NCI-H2196 treated with DMSO at 0.1 percent for 48 hours (cell line): ENCODE measurements around the gene FYN.
"Not testable (repeated sequence)": the region's sequence is repeated elsewhere in the genome, so short reads cannot be mapped to it uniquely, and the experiment has no call there.

ENCODE experiments used
- DNase-seq: peaks from one replicate; lab custom pipeline; 2025; ENCODE audit not compliant: unreplicated experiment; lab: John Stamatoyannopoulos, UW

The FYN gene

DNA sequence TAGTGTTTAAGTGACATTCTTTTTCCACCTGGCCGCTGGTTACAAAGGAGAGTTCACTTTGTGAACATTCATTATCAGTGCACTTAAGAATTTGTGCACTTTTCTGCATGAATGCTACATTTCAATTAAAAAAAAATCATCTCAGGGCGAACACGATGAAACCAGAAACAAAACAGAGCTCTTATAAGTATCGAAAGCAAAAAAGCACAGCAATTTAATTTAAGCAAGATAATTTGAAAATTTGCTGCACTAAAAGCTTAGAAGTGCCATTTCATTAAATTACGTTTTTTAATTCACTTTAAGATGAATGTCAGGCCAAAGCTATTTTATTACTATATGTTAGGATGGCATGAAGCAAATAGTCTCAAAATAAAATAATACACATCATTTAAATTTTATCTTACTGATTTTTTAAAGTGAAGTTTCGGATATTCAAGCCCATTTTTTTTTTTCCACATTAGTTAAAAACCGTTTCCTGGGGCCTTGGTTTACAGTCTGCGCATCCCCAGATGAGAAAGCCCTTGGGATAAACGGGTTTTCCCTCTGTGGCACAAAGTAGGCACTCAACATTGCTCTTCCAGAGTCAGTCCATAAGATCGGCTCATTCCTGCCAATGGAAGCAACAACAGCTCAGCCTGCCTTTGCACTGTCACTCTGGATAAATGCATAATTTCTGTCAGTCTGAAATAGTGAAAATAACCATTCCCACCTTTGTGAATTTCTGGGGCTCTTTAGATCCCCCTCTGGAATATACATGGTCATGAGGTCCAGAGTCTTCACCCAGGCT, 80.1 kb downstream of the FYN start:
- no peak for DNase-seq

DNA sequence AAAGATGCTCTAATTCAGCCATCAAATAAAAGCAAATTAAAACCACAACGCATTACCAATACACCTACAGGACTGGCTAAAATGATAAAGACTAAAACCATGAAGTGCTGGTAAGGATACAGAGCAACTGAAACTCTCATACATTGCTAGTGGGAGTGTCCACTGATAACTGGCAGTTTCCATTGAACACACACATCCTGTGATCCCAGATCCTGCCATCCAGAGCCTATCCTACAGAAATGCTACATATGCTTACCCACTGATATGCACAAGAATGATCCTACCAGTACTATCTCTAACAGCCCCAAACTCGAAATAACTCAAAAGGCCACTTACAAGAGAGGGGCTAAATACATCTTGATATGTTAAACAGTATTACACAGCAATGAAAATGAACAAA, 81.0 kb downstream of the FYN start:
- no peak for DNase-seq

- no peak for DNase-seq
Observed at GRCh38 chr6:111791415-111791814, 81.8 kb downstream of the FYN start.

GRCh38 chr6:111789598-111789997, 83.7 kb downstream of the FYN start:
- no peak for DNase-seq

DNA sequence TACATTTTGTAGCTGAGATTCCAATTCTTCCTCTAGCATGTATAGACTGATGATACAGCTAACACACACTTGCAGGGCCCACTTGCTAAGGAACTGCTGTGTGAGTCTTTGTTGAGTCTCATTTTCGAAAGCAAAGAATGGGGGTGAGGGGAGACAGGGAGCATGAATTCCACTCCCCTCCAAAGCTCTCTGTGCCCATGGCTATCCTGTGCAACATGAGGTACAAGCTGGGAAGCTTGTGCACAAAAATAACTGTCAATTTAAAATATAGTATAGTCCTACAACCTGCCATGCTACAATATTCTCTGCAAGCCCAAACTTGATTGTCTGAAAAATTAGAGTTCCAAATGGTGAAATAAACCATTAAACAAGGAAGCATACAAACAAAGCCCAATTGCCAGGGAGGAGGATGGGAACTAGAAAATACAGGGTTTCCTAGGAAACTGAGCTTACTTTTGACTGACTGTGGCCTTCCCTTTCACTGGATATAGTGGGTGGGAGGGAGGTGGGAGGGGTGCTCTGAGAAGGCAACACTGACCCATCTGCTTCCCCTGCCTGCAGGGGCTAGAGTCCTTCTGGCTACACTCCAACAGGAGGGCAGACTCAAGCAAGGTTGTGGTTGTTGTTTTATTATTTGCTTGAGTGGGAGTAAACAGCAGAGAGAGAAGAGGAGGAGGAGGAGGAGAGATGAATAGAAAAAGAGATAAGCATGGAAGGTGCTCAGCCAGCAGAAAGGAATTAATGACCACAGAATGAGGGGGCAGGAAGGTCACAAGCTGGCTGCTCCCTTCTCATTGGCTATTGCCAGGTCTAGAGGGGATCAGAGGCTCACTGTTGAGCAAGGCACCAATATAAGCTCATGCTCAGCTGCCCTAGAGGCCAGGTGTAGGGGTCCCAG, 84.6 kb downstream of the FYN start:
- DNase-seq = no peak

DNA sequence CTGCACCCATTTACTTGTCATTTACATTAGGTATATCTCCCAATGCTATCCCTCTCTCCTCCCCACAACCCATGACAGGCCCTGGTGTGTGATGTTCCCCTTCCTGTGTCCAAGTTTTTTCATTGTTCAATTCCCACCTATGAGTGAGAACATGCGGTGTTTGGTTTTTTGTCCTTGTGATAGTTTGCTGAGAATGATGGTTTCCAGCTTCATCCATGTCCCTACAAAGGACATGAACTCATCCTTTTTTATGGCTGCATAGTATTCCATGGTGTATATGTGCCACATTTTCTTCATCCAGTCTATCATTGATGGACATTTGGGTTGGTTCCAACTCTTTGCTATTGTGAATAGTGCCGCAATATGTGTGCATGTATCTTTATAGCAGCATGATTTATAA, 87.1 kb downstream of the FYN start:
- not testable (repeated sequence) for DNase-seq

GRCh38 chr6:111784433-111784832, 88.8 kb downstream of the FYN start:
- no peak for DNase-seq

- DNase-seq = no peak
Observed at GRCh38 chr6:111782887-111783466, 90.3 kb downstream of the FYN start.

GRCh38 chr6:111782192-111782809, 91.0 kb downstream of the FYN start:
- no peak for DNase-seq

DNA sequence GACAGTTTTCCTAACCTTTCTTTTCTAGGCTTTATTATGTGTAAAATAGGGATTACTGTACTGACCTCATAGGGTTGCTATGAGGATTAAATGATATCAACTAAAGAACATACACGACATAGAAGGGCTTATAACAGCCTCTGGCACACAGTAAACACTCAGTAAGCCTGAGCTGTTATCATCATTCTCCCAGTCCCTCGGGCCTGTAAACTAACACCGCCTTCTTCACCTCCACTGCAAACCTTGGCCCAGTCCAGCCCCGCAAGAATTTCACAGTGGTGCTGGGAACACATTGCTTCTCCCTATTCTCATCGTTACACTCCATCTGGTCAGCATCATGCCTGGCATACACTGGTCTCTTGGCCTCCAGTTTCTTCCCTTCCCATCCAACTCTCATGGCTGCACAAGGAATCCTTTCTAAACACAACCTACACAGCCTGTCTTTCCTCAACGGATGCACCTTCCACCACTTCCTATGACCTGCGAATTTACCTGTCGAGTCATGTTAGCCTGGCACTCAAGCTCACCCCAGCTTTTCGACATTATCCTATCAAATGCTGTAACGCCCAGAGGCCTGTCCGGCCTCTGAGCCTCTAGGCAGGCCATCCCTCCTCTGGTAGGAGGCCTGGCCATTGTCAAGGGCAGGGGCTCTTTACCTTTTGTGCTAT, 92.1 kb downstream of the FYN start:
- DNase-seq = peak; percentile 20

DNA sequence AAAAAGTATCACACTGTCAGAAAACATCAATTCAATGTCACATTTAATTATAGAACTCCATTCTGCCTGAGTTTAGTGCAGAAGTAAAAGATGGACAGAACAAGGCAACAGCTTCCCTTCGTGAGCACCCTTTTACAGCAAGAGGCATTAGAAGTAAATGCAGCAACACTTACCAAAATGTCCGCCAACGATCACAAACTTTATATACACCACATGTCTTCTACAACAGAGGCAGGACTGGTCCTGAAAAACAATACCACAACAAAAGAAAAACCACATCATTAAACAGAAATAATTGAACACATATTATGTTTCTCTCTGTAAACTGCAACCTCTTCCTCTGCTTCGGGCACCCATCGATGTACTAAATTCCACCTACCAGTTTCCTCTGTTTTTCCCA, 92.9 kb downstream of the FYN start:
- DNase-seq = no peak

- DNase-seq = no peak
Observed at GRCh38 chr6:111779660-111780059, 93.6 kb downstream of the FYN start.

DNA sequence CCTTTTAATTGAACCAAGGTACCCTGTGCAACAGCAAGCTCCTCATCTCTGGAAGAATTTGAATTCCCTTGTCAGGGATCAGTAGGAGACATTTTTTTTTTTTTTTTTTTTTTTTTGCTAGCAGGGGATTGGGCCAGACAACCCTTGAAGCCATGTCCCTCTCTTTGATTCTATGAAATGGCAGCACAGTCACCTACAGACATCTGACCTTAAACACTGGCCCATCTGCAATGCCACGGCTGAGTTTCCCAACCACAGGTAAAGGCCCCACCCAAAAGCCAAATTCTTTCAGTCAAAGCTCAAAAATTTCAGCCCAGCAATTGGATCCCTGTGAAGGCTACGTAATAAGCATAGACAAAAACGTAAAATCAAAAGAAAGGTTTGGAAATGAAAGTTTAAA, 94.2 kb downstream of the FYN start:
- DNase-seq = no peak

- DNase-seq = no peak
Observed at GRCh38 chr6:111777357-111777756, 95.9 kb downstream of the FYN start.

DNA sequence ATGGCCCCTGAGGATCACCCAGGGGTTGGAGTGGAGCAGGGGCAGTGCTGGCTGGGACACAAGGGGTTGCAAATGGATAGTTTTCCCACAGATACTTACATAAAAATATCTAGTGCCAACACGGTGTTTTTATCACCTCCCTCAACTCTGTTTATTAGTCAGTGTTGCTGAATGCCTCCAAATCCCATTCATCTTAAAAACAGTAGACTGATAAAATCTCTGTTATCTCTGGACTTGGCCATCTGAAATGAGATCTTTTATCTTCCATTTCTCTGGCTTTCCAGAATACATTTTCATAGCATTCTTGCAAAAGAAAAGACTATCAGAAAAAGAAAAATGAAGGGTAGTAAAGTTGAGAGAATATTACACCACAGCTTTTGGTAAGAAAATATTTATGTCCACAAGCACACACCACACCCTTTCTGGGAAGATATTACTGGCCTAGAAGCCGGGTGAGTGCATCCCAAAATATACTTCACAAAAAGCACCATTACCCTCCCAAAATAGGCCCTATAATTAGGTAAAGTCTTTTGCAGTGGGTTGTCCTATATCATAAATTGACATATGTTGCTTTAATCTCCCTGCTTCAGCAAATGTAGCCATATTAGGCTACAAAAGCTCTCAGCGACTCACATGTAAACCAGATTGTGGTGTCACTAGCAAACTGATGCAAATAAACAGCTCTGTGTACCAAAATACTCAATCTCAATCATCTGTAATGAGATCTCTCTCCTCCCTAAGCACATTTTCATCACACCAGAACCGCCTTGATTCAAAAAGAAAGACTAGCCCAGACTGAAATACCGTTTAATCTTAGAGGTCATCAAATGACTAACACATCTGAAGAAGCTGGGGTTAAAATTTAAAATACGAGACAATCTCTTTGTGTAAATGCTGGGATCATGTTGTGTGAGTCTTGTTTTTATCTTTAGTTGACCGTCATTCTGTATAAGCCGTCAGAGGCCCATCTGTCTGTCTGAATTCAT, 96.7 kb downstream of the FYN start:
- DNase-seq = no peak

DNA sequence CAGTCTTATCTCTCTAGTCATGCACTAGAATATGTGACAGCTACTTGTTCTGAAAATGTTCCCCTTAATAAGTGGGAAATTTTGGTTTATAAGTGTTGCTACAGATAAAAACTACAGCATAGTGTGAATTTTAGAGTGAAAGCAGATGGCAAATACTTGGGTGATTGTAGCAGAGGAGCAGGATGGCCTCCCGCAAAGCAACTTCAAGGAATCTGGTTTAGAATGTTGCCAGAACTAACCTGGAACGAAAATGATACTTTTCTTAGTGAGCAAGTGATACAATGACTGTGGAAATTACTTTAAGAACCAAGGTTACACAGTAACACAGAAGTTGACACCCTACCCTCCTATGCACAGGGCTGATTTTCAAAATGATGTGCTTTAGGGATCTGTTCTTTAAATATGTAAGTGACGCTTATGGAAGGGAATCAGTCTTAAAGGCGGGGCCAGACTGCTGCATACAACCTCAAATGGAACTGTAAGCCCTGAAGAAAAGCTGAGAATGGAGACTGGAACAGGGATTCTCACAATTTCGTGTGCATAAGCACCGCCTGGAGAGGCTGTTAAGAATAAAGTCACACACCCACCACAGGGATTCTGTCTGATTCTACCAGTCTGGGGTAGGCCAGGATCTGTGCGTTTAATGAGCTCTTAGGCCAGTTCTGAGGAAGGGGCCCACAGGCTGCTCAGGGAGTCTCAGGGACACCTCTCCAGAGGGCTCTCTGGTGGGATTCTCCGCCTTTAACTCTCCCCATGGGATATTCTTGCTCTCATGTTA, 97.9 kb downstream of the FYN start:
- no peak for DNase-seq

DNA sequence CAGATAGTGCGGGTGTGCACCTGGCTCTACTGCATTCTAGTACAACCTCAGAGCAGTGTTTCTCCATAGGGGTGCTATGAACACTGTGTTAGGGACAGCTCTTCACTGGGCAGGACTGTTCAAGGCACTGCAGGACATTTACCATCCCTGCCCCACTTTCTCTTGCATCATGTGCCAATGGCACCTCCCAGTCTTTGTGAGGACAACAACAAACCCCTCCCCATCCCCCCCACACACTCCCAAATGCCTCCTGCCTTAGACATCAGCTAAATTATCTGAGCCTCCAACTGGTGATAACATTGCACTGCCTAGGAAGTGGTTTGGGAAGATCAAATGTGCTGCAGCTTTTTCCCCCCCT, 98.9 kb downstream of the FYN start:
- DNase-seq = no peak

- DNase-seq = no peak
Observed at GRCh38 chr6:111773501-111774345, 99.5 kb downstream of the FYN start.
